ENCODE measurements around the gene TMTC1.

GRCh38 chr12:29595071-29595755, 188.5 kb downstream of the TMTC1 start:
- TF ChIP-seq, protein P1, sequence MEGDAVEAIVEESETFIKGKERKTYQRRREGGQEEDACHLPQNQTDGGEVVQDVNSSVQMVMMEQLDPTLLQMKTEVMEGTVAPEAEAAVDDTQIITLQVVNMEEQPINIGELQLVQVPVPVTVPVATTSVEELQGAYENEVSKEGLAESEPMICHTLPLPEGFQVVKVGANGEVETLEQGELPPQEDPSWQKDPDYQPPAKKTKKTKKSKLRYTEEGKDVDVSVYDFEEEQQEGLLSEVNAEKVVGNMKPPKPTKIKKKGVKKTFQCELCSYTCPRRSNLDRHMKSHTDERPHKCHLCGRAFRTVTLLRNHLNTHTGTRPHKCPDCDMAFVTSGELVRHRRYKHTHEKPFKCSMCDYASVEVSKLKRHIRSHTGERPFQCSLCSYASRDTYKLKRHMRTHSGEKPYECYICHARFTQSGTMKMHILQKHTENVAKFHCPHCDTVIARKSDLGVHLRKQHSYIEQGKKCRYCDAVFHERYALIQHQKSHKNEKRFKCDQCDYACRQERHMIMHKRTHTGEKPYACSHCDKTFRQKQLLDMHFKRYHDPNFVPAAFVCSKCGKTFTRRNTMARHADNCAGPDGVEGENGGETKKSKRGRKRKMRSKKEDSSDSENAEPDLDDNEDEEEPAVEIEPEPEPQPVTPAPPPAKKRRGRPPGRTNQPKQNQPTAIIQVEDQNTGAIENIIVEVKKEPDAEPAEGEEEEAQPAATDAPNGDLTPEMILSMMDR (conservative IDR thresholded peaks at IDR 0.05 in 1 of 2, IDR thresholded peaks at IDR 0.05 in 1 of 2; ENCODE audit: low read depth in 1 of 2, low read length in 2 of 2), result no peak
- no peak for TF ChIP-seq EZH2 (IDR thresholded peaks at IDR 0.05; ENCODE audit: low read length, missing control alignments)
